Neural cell (in vitro differentiated cells): ENCODE results near the gene LCLAT1. TPM values are rescaled to one million over a fixed set of nuclear protein-coding genes. Genes with fewer than 3 reads are reported as not detected.

ENCODE experiments used
- H2AFZ ChIP-seq: fragments of 200-600, 300-800 bp; sonication (generic), shearing (Covaris generic); 2 replicates; pipeline ENCODE4 v1.6.0; 2014; ENCODE audit warnings: low read depth, mild to moderate bottlenecking, antibody characterized with exemption, low read length, moderate library complexity
- H3F3A ChIP-seq: fragments of 200-600 bp; shearing (Covaris generic); 2 replicates; pipeline ENCODE4 v1.6.1; 2016; ENCODE audit warnings: mild to moderate bottlenecking, moderate library complexity, mixed read lengths, antibody characterized with exemption, low read length; ENCODE audit not compliant: insufficient read depth, poor library complexity, severe bottlenecking
- H3K27ac ChIP-seq: fragments of 200-600, 300-800 bp; sonication (generic), shearing (Covaris generic); 2 replicates; pipeline ENCODE4 v1.5.1; 2014; ENCODE audit warnings: mild to moderate bottlenecking, low read length, moderate library complexity
- H3K27me3 ChIP-seq: fragments of 300-800, 200-600 bp; sonication (generic), shearing (Covaris generic); 2 replicates; pipeline ENCODE4 v1.6.0; 2014; ENCODE audit warnings: mild to moderate bottlenecking, low read depth, low read length, moderate library complexity; ENCODE audit not compliant: insufficient read depth
- H3K36me3 ChIP-seq: fragments of 300-800, 200-600 bp; sonication (generic), shearing (Covaris generic); 2 replicates; pipeline ENCODE4 v1.5.1; 2014; ENCODE audit warnings: mild to moderate bottlenecking, antibody characterized with exemption, low read length, moderate library complexity; ENCODE audit not compliant: insufficient read depth
- H3K4me2 ChIP-seq: fragments of 300-800, 200-600 bp; sonication (generic), shearing (Covaris generic); 2 replicates; pipeline ENCODE4 v1.6.0; 2014; ENCODE audit warnings: mild to moderate bottlenecking, low read length
- H3K4me3 ChIP-seq: fragments of 300-800, 200-600 bp; sonication (generic), shearing (Covaris generic); 2 replicates; pipeline ENCODE4 v1.5.1; 2014; ENCODE audit warnings: mild to moderate bottlenecking, low read length, moderate library complexity
- H3K79me2 ChIP-seq: fragments of 200-600 bp; shearing (Covaris generic); replicated peaks from 2 replicates; pipeline ENCODE4 v1.6.0; 2014; ENCODE audit warnings: mild to moderate bottlenecking, low read length, moderate library complexity; ENCODE audit not compliant: insufficient read depth
- H3K9ac ChIP-seq: fragments of 300-800, 200-600 bp; sonication (generic), shearing (Covaris generic); 2 replicates; pipeline ENCODE4 v1.6.1; 2016; ENCODE audit warnings: mild to moderate bottlenecking, low read length, mixed read lengths
- H3K9me2 ChIP-seq: fragments of 200-600 bp; shearing (Covaris generic); 2 replicates; pipeline ENCODE4 v1.6.1; 2016; ENCODE audit warnings: mild to moderate bottlenecking, low read length, mixed read lengths; ENCODE audit not compliant: insufficient read depth
- H3K9me3 ChIP-seq: fragments of 200-600, 300-800 bp; sonication (generic), shearing (Covaris generic); 2 replicates; pipeline ENCODE4 v1.6.1; 2016; ENCODE audit warnings: mild to moderate bottlenecking, mixed run types, low read length, moderate library complexity, mixed read lengths
- H4K20me1 ChIP-seq: fragments of 200-600 bp; shearing (Covaris generic); 2 replicates; pipeline ENCODE4 v1.6.1; 2016; ENCODE audit warnings: mild to moderate bottlenecking, mixed run types; ENCODE audit not compliant: insufficient read depth
- EP300 ChIP-seq: fragments of 450-650 bp; conservative IDR thresholded peaks from 2 replicates; pipeline ENCODE4 v1.6.1; 2014; ENCODE audit warnings: antibody characterized with exemption, mild to moderate bottlenecking, moderate library complexity; ENCODE audit not compliant: poor library complexity, severe bottlenecking
- EZH2 ChIP-seq: fragments of 200-600, 300-800 bp; shearing (Covaris generic), sonication (generic); IDR thresholded peaks from 2 replicates; pipeline ENCODE4 v1.6.1; 2014; ENCODE audit warnings: antibody characterized with exemption, low read length, borderline replicate concordance, mild to moderate bottlenecking; ENCODE audit not compliant: insufficient read depth, poor library complexity, severe bottlenecking
- MXI1 ChIP-seq: fragments of 450-650 bp; conservative IDR thresholded peaks from 2 replicates; pipeline ENCODE4 v1.6.1; 2014; ENCODE audit warnings: antibody characterized with exemption, mild to moderate bottlenecking; ENCODE audit not compliant: poor library complexity, severe bottlenecking
- POLR2AphosphoS5 ChIP-seq: IDR thresholded peaks from 2 replicates; pipeline ENCODE4 v1.6.1; 2012
- RAD21 ChIP-seq: fragments of 450-650 bp; conservative IDR thresholded peaks from 2 replicates; pipeline ENCODE4 v1.6.1; 2014; ENCODE audit warnings: antibody characterized with exemption, mild to moderate bottlenecking, moderate library complexity
- REST ChIP-seq: IDR thresholded peaks from 2 replicates; pipeline ENCODE4 v1.6.1; 2012; ENCODE audit warnings: borderline replicate concordance
- SMC3 ChIP-seq: fragments of 450-650 bp; conservative IDR thresholded peaks from 2 replicates; pipeline ENCODE4 v1.6.1; 2014; ENCODE audit warnings: antibody characterized with exemption, mild to moderate bottlenecking, moderate library complexity; ENCODE audit not compliant: poor library complexity
- TAF1 ChIP-seq: IDR thresholded peaks from 2 replicates; pipeline ENCODE4 v1.6.1; 2012; ENCODE audit warnings: low read depth
- polyA plus RNA-seq: library from polyadenylated mRNA; depleted of rRNA; stranded (reverse); fragments of >200 nt; gene quantifications from 2 replicates; pipeline ENCODE4 v1.2.3, GENCODE V29; 2014
- TF ChIP-seq, protein P1 (sequence below): fragments of 450-650 bp; IDR thresholded peaks from 2 replicates; pipeline ENCODE4 v1.5.1; 2014; ENCODE audit warnings: antibody characterized with exemption, mild to moderate bottlenecking, moderate library complexity; ENCODE audit not compliant: poor library complexity, severe bottlenecking

The LCLAT1 gene
- polyA plus RNA-seq, 1 donor from 2014 or later = 5.8 TPM

DNA sequence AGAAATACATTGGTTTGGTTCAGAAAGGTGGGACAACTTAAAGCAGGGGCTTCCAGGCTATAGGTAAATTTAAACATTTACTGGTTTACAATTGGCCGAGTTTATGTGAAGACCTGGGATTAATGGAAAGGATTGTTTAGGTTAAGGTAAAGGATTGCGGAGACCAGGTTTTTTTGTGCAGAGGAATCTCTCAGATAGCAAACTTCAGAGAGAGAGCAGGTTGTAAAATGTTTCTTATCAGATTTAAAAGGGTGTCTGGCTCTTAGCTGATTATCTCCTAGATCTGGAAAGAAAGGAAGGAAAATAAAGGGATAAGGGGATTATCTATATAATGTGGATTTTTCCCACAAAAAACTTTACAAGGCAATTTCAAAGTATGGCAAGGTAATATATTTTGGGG, 101.3 kb downstream of the LCLAT1 start:
- Histone ChIP-seq H3K9ac (no peak overlapping the region), H3K9me2 (no peaks in the 10 kb centered on the region), H3K4me3 (no peak overlapping the region), H3F3A (no peaks in the 10 kb centered on the region), H3K27me3 (no peaks in the 10 kb centered on the region), H3K27ac (no peak overlapping the region), H3K79me2 (no peaks in the 10 kb centered on the region), H2AFZ (no peak overlapping the region), H3K4me2 (no peak overlapping the region), H3K9me3 (no peaks in the 10 kb centered on the region), H3K36me3 (no peaks in the 10 kb centered on the region), H4K20me1 (no peaks in the 10 kb centered on the region)
- no peak for TF ChIP-seq POLR2AphosphoS5
- no peak for TF ChIP-seq EZH2
- TF ChIP-seq TAF1 = no peak
- TF ChIP-seq REST = no peak
- TF ChIP-seq SMC3 = no peak
- TF ChIP-seq, protein P1, sequence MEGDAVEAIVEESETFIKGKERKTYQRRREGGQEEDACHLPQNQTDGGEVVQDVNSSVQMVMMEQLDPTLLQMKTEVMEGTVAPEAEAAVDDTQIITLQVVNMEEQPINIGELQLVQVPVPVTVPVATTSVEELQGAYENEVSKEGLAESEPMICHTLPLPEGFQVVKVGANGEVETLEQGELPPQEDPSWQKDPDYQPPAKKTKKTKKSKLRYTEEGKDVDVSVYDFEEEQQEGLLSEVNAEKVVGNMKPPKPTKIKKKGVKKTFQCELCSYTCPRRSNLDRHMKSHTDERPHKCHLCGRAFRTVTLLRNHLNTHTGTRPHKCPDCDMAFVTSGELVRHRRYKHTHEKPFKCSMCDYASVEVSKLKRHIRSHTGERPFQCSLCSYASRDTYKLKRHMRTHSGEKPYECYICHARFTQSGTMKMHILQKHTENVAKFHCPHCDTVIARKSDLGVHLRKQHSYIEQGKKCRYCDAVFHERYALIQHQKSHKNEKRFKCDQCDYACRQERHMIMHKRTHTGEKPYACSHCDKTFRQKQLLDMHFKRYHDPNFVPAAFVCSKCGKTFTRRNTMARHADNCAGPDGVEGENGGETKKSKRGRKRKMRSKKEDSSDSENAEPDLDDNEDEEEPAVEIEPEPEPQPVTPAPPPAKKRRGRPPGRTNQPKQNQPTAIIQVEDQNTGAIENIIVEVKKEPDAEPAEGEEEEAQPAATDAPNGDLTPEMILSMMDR = no peak

DNA sequence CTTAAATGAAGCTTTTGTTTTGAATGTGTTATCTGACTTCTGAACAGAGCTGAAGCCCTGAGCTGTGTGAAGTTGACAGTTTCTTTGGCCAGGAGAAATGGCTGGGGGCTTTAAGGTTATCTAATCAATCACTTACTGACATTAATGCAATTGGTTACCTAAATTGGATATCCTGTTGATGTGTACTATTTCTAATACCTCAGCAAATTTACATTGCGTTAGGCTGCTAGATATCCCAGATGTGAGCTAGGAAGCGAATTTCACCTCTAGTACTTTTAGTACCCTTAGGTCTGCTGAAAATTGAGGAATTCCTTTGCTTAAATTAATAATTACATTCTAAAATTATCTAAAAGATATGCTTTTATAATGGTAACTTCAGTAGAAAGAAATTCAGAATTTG, 102.0 kb downstream of the LCLAT1 start:
- Histone ChIP-seq H3K9ac (no peak overlapping the region), H3K4me3 (no peak overlapping the region), H3K27me3 (no peaks in the 10 kb centered on the region), H3K9me2 (no peaks in the 10 kb centered on the region), H3K4me2 (no peak overlapping the region), H3K27ac (no peak overlapping the region), H4K20me1 (no peaks in the 10 kb centered on the region), H2AFZ (no peak overlapping the region), H3K9me3 (no peaks in the 10 kb centered on the region), H3F3A (no peaks in the 10 kb centered on the region), H3K79me2 (no peaks in the 10 kb centered on the region), H3K36me3 (no peaks in the 10 kb centered on the region)
- TF ChIP-seq REST (no peak), EP300 (no peak), POLR2AphosphoS5 (no peak), SMC3 (no peak), MXI1 (no peak), RAD21 (no peak), TAF1 (no peak), EZH2 (no peak)
- TF ChIP-seq, protein P1 = no peak
